HUES64 (cell line): ENCODE results near the gene CPNE4.

Experiments used
- H3K27ac ChIP-seq: 2 replicates; pipeline ENCODE4 v1.7.0; 2013; ENCODE audit warnings: low read depth, low read length, inconsistent platforms
- H3K27me3 ChIP-seq: 2 replicates; pipeline ENCODE4 v1.6.1; 2013; ENCODE audit warnings: mild to moderate bottlenecking, low read length; ENCODE audit not compliant: insufficient read depth
- H3K36me3 ChIP-seq: 2 replicates; pipeline ENCODE4 v1.6.1; 2013; ENCODE audit warnings: mild to moderate bottlenecking, low read length; ENCODE audit not compliant: insufficient read depth
- H3K4me1 ChIP-seq: 2 replicates; pipeline ENCODE4 v1.6.1; 2013; ENCODE audit warnings: mild to moderate bottlenecking, low read length, moderate library complexity; ENCODE audit not compliant: insufficient read depth
- H3K4me3 ChIP-seq: 2 replicates; pipeline ENCODE4 v1.5.1; 2013; ENCODE audit warnings: mild to moderate bottlenecking, low read length, moderate library complexity
- H3K9ac ChIP-seq: 2 replicates; pipeline ENCODE4 v1.6.1; 2013; ENCODE audit warnings: mild to moderate bottlenecking, low read depth, low read length
- H3K9me3 ChIP-seq: 2 replicates; pipeline ENCODE4 v1.6.1; 2013; ENCODE audit warnings: low read depth, low read length; ENCODE audit not compliant: insufficient read depth
- WGBS: fragments of 150-250, 120-280 bp; methylation state at CpG from one replicate; pipeline ENCODE4 v1.1.7; 2013; ENCODE audit warnings: missing lambda C conversion rate; 5-methylcytosine and 5-hydroxymethylcytosine counted together

The CPNE4 gene

DNA sequence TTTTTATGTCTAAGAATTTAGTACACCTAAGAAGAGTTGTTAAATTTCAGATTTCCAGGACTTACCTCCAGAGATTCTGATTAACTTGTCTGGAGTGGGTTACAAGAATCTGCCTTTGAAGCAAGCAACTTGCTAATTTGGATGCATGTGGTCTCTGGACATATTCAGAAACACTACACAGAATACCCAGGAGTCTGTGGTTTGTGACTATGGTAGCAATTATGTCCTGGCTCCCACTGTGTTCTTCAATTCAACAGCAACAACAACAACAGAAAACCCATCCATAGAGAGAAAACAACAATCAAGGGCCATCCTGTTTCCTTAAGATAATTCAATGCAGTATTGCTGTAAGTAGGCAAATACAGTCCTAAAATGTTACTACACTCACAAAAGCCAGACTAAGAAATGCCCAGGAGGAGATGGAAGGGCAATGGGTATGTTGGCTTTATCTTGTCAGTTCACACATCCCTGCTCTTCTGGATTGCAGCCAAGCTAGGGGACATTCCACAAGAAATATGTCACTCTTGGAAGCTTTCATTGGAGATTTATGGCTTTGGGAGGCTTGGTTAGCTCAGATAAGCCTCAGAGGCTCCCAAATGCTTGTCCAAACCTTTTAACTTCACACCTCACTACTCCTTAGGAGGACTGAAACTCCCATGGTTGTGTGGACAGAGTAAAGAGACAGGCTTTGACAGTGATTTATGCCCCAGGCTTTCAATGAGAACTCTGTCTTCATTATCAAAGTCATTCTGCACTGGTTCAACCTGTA, 432.6 kb downstream of the CPNE4 start:
- H3K9ac ChIP-seq = no peak overlapping the region
- no peaks in the 10 kb centered on the region for H3K27me3 ChIP-seq
- H3K4me1 ChIP-seq = no peaks in the 10 kb centered on the region
- no peak overlapping the region for H3K27ac ChIP-seq
- H3K36me3 ChIP-seq = no peaks in the 10 kb centered on the region
- H3K4me3 ChIP-seq = no peak overlapping the region
- H3K9me3 ChIP-seq = no peaks in the 10 kb centered on the region

DNA sequence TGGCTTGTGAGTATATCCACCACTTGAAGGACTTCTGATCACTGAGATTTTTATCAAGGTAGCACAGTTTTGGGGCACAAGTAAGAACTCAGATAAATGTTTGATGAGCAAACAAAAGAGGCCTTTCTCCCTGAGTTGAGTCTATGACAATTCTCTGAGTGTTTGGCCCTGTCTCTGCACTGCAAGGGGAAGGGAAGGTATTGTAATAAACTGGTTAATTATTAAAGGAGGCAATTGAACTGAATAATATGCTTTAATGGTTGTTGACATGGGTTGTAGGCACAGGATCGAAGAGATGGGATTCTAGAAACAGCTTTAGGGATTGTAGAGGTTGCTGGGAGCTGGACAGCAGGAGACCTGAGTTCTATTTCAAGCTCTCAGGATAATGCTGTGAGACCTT, 437.0 kb downstream of the CPNE4 start:
- Histone ChIP-seq H3K4me3 (no peak overlapping the region), H3K27me3 (no peaks in the 10 kb centered on the region), H3K27ac (no peak overlapping the region), H3K36me3 (no peaks in the 10 kb centered on the region), H3K9me3 (no peaks in the 10 kb centered on the region), H3K9ac (no peak overlapping the region), H3K4me1 (no peaks in the 10 kb centered on the region)
- WGBS = 86% methylated on average over 1 of the region's 1 CpG

DNA sequence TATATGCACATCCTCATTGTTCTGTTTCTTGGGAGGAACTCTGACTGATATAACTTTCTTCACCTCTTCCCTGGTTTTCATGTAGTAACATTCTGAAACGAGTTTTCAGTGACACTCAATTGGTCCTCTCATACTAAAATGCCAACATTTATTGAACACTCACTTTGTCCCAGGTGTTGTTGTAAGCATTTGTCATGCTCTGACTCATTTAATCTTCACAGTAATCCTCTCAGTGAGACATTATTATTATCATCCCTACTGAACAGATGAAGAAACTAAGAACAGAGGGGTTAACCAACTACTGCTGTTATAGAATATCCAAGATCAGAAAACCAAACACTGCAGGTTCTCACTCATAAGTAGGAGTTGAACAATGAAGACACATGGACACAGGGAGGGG, 437.9 kb downstream of the CPNE4 start:
- H3K27me3 ChIP-seq = no peaks in the 10 kb centered on the region
- H3K9me3 ChIP-seq = no peaks in the 10 kb centered on the region
- no peak overlapping the region for H3K9ac ChIP-seq
- no peaks in the 10 kb centered on the region for H3K36me3 ChIP-seq
- H3K4me3 ChIP-seq = no peak overlapping the region
- no peak overlapping the region for H3K27ac ChIP-seq
- WGBS = 87% methylated on average over 1 of the region's 1 CpG
- no peaks in the 10 kb centered on the region for H3K4me1 ChIP-seq

DNA sequence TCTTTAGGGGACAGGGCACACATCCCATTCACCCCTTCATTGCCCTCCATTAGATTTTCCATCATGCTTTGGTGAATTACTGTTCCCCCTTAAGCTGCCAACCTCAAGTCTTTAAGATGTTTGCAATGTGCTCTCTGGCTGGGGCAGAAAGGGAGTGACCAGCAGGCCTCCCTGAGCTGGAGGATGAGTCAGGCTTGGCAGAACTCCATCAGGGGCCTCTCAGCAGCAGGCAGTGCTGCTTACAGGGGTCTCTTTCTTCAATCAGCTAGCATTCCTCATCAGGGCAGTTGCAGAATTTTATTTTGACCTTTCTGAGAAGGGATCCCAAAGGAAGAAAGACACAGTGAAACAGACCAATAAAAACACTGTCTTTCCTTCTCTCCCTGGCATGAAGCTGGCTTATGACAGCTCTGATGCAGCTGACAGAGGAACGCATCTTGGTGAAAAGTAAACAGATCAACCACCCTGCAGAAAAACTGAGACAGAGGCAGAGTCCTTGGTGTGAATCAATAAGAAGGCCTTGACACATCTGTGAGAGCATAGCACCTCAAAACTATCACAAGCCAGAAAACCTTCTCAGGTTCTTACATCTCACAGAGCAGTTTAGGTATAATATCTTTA, 443.3 kb downstream of the CPNE4 start:
- no peaks in the 10 kb centered on the region for H3K9me3 ChIP-seq
- no peak overlapping the region for H3K4me3 ChIP-seq
- no peak overlapping the region for H3K9ac ChIP-seq
- no peaks in the 10 kb centered on the region for H3K36me3 ChIP-seq
- no peaks in the 10 kb centered on the region for H3K27me3 ChIP-seq
- H3K4me1 ChIP-seq = peaks cover 3% of the 10 kb centered on the region; the same call in 1 of the 2 replicates
- 78% methylated on average over 1 of the region's 1 CpG for WGBS
- no peak overlapping the region for H3K27ac ChIP-seq

DNA sequence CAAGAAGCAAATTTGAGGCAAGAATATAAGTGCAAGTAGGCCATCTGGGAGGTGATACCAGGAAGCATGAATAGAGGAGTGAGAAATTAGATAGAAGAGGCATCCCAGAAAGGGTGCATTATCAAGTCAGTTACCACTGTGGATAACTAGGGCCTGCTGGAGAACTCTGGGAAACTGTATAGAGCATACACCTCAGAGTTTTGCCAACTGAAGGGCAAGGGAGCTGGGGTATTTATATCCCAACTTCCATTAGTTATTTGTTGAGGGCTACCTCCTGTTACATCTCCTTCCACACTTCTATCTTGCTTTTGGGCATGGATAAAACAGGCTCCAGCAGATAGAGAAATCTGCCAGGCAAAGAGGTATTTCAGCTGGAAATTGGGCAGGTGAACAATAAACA, 448.5 kb downstream of the CPNE4 start:
- H3K9me3 ChIP-seq = no peaks in the 10 kb centered on the region
- no peaks in the 10 kb centered on the region for H3K27me3 ChIP-seq
- H3K4me3 ChIP-seq = no peak overlapping the region
- H3K27ac ChIP-seq = no peak overlapping the region
- H3K36me3 ChIP-seq = no peaks in the 10 kb centered on the region
- no peak overlapping the region for H3K9ac ChIP-seq
- peaks cover 2% of the 10 kb centered on the region; the same call in 1 of the 2 replicates for H3K4me1 ChIP-seq

DNA sequence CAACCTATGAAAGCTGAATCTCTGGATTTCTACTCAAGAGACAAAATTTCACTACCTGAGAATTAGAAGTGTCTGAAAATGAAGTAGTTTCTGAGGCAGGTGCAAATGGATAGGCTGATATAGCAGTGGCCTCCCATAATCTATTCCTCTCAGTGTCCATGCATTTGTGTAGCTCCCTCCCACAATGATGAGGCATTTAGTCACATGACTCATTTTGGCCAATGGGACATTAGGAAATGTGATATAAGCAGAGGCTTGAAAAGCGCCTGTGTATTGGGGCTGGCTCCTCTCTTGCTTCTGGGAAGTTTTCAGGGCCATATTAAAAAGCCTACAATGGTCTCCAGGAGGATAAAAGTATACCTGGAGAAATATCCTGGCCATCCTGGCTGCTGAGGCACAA, 452.4 kb downstream of the CPNE4 start:
- no peaks in the 10 kb centered on the region for H3K4me1 ChIP-seq
- no peaks in the 10 kb centered on the region for H3K36me3 ChIP-seq
- 98% methylated on average over 1 of the region's 1 CpG for WGBS
- H3K4me3 ChIP-seq = no peak overlapping the region
- no peaks in the 10 kb centered on the region for H3K9me3 ChIP-seq
- H3K27ac ChIP-seq = no peak overlapping the region
- no peak overlapping the region for H3K9ac ChIP-seq
- no peaks in the 10 kb centered on the region for H3K27me3 ChIP-seq

DNA sequence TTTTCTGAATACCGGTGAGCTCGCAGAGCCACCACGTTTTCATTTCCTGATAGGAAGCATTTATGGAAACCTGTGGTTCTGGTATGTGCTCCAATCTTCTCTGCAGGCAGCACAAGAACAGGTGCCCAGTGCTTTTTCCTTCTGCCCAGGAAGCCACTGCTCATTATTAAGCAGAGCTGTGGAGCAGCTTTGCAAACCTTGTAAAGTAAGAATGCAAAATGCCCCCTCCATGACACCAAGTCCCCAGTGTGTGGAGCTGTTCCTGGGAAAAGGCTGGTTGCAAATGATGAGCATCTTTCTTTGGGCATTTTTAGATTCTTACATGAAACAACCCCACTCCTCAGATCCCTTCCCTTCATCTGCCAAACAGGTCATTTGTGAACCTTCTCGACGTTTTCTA, 466.4 kb downstream of the CPNE4 start:
- Histone ChIP-seq H3K27me3 (no peaks in the 10 kb centered on the region), H3K4me1 (peaks cover 14% of the 10 kb centered on the region), H3K9ac (no peak overlapping the region), H3K36me3 (no peaks in the 10 kb centered on the region), H3K4me3 (no peak overlapping the region), H3K9me3 (no peaks in the 10 kb centered on the region), H3K27ac (0 out of 2 replicates have a peak overlapping the region, but pooled peaks have one; percentile 9)
- WGBS = 60% methylated on average over 5 of the region's 5 CpGs

DNA sequence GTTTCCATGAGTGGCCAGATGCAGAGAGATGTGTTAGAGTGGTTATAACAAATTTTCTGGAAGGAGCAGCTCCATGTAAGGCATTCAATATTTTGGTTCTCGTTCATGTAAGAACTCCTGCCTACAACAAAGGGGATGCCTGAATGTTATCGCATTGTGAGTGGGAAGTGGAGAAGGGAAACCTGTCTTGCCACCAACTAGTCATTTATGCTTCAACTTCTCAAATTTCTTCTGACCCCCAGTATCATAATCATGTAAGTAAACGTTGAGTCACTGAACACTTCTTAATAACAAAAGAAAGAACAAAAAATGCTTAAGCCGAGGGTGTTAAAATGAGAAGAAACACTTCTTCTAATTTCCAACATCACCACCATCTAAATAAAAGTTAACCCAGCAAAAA, 470.0 kb downstream of the CPNE4 start:
- H3K27me3 ChIP-seq = no peaks in the 10 kb centered on the region
- no peak overlapping the region for H3K27ac ChIP-seq
- no peak overlapping the region for H3K9ac ChIP-seq
- peaks cover 28% of the 10 kb centered on the region for H3K4me1 ChIP-seq
- WGBS = 92% methylated on average over 4 of the region's 4 CpGs
- no peaks in the 10 kb centered on the region for H3K9me3 ChIP-seq
- H3K36me3 ChIP-seq = no peaks in the 10 kb centered on the region
- H3K4me3 ChIP-seq = no peak overlapping the region

DNA sequence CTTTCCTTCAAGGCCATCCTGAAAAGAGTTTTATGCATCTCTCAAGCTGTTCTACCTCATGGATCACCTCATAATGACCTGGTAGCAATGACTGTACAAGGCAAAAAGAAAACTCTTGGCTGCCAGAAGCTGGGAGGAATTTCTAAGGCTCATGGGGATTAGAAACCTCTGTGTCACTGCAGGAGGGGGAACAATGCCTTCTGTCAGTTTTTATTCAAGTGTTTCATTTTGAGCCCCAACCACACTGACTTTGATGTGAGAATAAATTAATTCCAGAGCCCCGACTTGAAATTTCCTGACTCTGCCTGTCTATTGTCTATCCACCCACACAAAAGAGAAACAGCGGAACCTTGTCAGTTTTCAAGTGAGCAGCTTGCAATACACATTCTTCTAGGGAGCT, 473.3 kb downstream of the CPNE4 start:
- no peaks in the 10 kb centered on the region for H3K36me3 ChIP-seq
- 73% methylated on average over 2 of the region's 2 CpGs for WGBS
- no peak overlapping the region for H3K4me3 ChIP-seq
- H3K27ac ChIP-seq = no peak overlapping the region
- H3K4me1 ChIP-seq = peaks cover 14% of the 10 kb centered on the region
- H3K27me3 ChIP-seq = no peaks in the 10 kb centered on the region
- H3K9ac ChIP-seq = no peak overlapping the region
- H3K9me3 ChIP-seq = no peaks in the 10 kb centered on the region

DNA sequence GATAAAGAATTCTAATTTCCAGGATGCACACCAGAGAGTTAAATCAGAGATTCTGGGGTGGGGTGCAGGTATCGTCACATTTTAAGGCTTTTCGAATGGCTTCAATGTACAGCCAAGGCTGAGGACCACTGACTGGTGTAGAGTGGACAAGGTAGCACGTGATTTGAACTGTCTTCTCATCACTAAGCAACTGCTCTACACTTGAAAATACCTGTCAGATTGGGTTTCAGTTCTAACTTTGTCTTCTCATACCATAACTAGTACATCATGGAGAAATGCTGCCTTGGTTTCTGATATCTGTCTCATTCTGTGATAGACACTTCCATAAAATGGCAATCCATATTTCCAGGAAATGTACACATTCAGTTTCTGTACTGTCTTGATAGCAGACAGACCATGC, 474.0 kb downstream of the CPNE4 start:
- Histone ChIP-seq H3K4me1 (peaks cover 14% of the 10 kb centered on the region), H3K9ac (no peak overlapping the region), H3K27ac (no peak overlapping the region), H3K27me3 (no peaks in the 10 kb centered on the region), H3K36me3 (no peaks in the 10 kb centered on the region), H3K9me3 (no peaks in the 10 kb centered on the region), H3K4me3 (no peak overlapping the region)
- 95% methylated on average over 3 of the region's 3 CpGs for WGBS

DNA sequence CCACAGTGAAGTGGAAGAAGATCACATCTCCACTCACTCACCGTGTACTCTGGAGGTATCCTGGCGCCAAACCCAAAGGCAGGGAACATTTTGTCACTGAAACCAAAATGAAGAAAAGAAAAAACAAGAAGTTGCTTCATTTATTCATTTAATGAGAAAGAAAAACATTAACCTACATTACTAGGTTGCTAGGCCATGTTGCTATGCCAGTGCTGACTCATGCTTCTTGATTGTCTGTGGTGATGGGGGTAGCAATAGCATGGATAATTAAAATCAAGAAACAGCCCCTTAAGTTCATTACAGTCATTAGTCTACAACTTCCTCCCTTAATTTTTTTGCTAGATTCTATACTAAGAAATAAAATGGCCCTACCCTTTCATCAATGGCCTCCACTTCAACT, 479.4 kb downstream of the CPNE4 start:
- Histone ChIP-seq H3K27me3 (no peaks in the 10 kb centered on the region), H3K4me1 (no peaks in the 10 kb centered on the region), H3K4me3 (no peak overlapping the region), H3K36me3 (no peaks in the 10 kb centered on the region), H3K27ac (no peak overlapping the region), H3K9ac (no peak overlapping the region), H3K9me3 (no peaks in the 10 kb centered on the region)
- WGBS = no CpG with 5 or more reads among the region's 2 CpGs
